ENCODE measurements around the gene WFS1. TPM values are rescaled to one million over a fixed set of nuclear protein-coding genes. Genes with fewer than 3 reads are reported as not detected.

The WFS1 gene
- total RNA-seq, 1 experiment from 2014 or later = 10.9 TPM

GRCh38 chr4:6350646-6351045 is 81.0 kb downstream of the WFS1 start:
- DNase-seq (ENCODE audit: low read depth, low spot score) = no peak
- in situ Hi-C loops (cut with HindIII; ENCODE audit: low pct_unique_long_range_greater_than_20kb, low sequenced_read_pairs) = no loop called here

GRCh38 chr4:6351246-6352000 is 81.8 kb downstream of the WFS1 start:
- DNase-seq (ENCODE audit: low read depth, low spot score) = no peak
- in situ Hi-C loops (cut with HindIII; ENCODE audit: low pct_unique_long_range_greater_than_20kb, low sequenced_read_pairs) = no loop called here

DNA sequence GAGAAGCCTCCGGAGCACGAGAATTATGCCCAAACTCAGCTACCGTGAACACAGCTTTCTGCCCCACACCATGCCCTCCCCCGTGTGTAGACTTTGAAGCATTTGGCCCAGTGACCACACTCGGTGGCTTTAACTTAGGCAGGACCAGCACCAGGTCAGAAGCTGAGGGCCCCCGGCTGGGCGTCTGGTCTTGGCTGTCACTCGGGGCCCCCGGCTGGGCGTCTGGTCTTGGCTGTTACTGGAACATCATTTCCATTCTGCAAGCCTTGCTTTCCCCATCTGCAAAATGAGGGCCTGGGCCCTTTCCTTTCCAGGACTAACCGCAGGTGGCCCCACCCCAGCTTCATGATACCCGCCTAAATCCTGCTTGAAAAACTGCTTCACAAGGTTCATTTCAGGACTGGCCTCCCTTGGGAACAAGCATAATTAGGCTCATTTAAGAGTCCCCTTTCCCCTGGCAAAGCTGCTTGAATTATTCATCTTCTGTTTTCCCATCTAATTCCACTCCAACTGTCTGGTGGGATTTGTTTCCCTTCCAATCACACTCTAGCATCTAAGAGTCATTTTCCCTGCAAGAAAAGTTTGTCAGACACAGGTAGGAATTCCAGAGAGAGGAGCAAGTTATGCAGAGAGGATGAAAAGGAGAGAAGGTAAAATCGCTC is 82.5 kb downstream of the WFS1 start:
- in situ Hi-C loops (cut with HindIII; ENCODE audit: low pct_unique_long_range_greater_than_20kb, low sequenced_read_pairs) = no loop called here
- DNase-seq (ENCODE audit: low read depth, low spot score) = no peak

Other genes starting within 250 kb of the WFS1 start
- gene JAKMIP1, start 69.3 kb upstream of the WFS1 start, total RNA-seq (2014; rRNA removed; shearing (Covaris generic)) = not detected in 2 replicates
- 0.55 TPM in 1 of 2 replicates, not detected in the other for gene PPP2R2C, start 202.8 kb downstream of the WFS1 start, total RNA-seq (2014; rRNA removed; shearing (Covaris generic))